H9 (cell line): Measurements from ENCODE around the gene PPTC7. TPM values are rescaled to one million over a fixed set of nuclear protein-coding genes. Genes with fewer than 3 reads are reported as not detected.

Experiments used
- DNase-seq: peaks from one replicate; pipeline ENCODE4 v3.0.0-alpha.2; 2017
- H2AFZ ChIP-seq: one replicate; pipeline ENCODE4 v1.6.1; 2013; ENCODE audit warnings: mild to moderate bottlenecking, low read length, control low read depth, moderate library complexity
- H2AK5ac ChIP-seq: 2 replicates; pipeline ENCODE4 v1.6.1; 2013; ENCODE audit warnings: low read length, control low read depth, mixed read lengths; ENCODE audit not compliant: insufficient read length
- H2BK120ac ChIP-seq: one replicate; pipeline ENCODE4 v1.6.1; 2013; ENCODE audit warnings: low read depth, mild to moderate bottlenecking, low read length, control low read depth, inconsistent platforms; ENCODE audit not compliant: poor library complexity, severe bottlenecking
- H2BK12ac ChIP-seq: 2 replicates; pipeline ENCODE4 v1.6.1; 2013; ENCODE audit warnings: low read length, control low read depth, mixed read lengths, low read depth; ENCODE audit not compliant: insufficient read length
- H2BK15ac ChIP-seq: 2 replicates; pipeline ENCODE4 v1.6.1; 2013; ENCODE audit warnings: low read depth, low read length, control low read depth
- H2BK20ac ChIP-seq: one replicate; pipeline ENCODE4 v1.6.1; 2013; ENCODE audit warnings: low read depth, mild to moderate bottlenecking, low read length, control low read depth, inconsistent platforms; ENCODE audit not compliant: poor library complexity, severe bottlenecking
- H2BK5ac ChIP-seq: 2 replicates; pipeline ENCODE4 v1.6.1; 2013; ENCODE audit warnings: low read length, control low read depth, mixed read lengths; ENCODE audit not compliant: insufficient read length
- H3K14ac ChIP-seq: 2 replicates; pipeline ENCODE4 v1.6.1; 2013; ENCODE audit warnings: low read length, control low read depth; ENCODE audit not compliant: insufficient read depth
- H3K18ac ChIP-seq: 2 replicates; pipeline ENCODE4 v1.6.1; 2013; ENCODE audit warnings: low read depth, mild to moderate bottlenecking, mixed read lengths, low read length, control low read depth; ENCODE audit not compliant: insufficient read length
- H3K23ac ChIP-seq: 2 replicates; pipeline ENCODE4 v1.6.1; 2013; ENCODE audit warnings: low read length, control low read depth, mixed read lengths, low read depth; ENCODE audit not compliant: insufficient read length
- H3K23me2 ChIP-seq: 2 replicates; pipeline ENCODE4 v1.6.1; 2013; ENCODE audit warnings: low read depth, mild to moderate bottlenecking, mixed read lengths, low read length, control low read depth; ENCODE audit not compliant: insufficient read length, poor library complexity, severe bottlenecking
- H3K27ac ChIP-seq: 2 replicates; pipeline ENCODE4 v1.5.1; 2013; ENCODE audit warnings: low read length, control low read depth, mixed read lengths, low read depth; ENCODE audit not compliant: insufficient read length
- H3K27me3 ChIP-seq: 2 replicates; pipeline ENCODE4 v1.6.1; 2013; ENCODE audit warnings: low read length, control low read depth, inconsistent platforms; ENCODE audit not compliant: insufficient read depth
- H3K4ac ChIP-seq: 2 replicates; pipeline ENCODE4 v1.6.1; 2013; ENCODE audit warnings: low read depth, mild to moderate bottlenecking, control low read depth, inconsistent platforms, low read length, moderate library complexity
- H3K4me1 ChIP-seq: 2 replicates; pipeline ENCODE4 v1.6.1; 2013; ENCODE audit warnings: low read length, control low read depth, inconsistent platforms; ENCODE audit not compliant: insufficient read depth
- H3K4me2 ChIP-seq: 2 replicates; pipeline ENCODE4 v1.6.1; 2013; ENCODE audit warnings: low read length, control low read depth, mixed read lengths; ENCODE audit not compliant: insufficient read length, insufficient read depth
- H3K56ac ChIP-seq: 2 replicates; pipeline ENCODE4 v1.6.1; 2013; ENCODE audit warnings: low read depth, mild to moderate bottlenecking, mixed read lengths, low read length, control low read depth; ENCODE audit not compliant: insufficient read length
- H3K79me1 ChIP-seq: 2 replicates; pipeline ENCODE4 v1.6.1; 2013; ENCODE audit warnings: low read depth, mild to moderate bottlenecking, moderate library complexity, low read length, control low read depth, inconsistent platforms; ENCODE audit not compliant: insufficient read depth, poor library complexity, severe bottlenecking
- H3K79me2 ChIP-seq: 2 replicates; pipeline ENCODE4 v1.6.1; 2013; ENCODE audit warnings: low read length, control low read depth, inconsistent platforms; ENCODE audit not compliant: insufficient read depth
- H3K9ac ChIP-seq: 2 replicates; pipeline ENCODE4 v1.6.1; 2013; ENCODE audit warnings: low read length, control low read depth, mixed read lengths; ENCODE audit not compliant: insufficient read length; ENCODE audit errors: extremely low read depth
- H3K9me3 ChIP-seq: one replicate; pipeline ENCODE4 v1.6.1; 2013; ENCODE audit warnings: low read depth, low read length, inconsistent platforms; ENCODE audit not compliant: control insufficient read depth
- H3T11ph ChIP-seq: one replicate; pipeline ENCODE4 v1.6.1; 2013; ENCODE audit warnings: mild to moderate bottlenecking, low read length, control low read depth, inconsistent platforms
- H4K20me1 ChIP-seq: one replicate; pipeline ENCODE4 v1.6.1; 2013; ENCODE audit not compliant: control insufficient read depth, insufficient read length, insufficient read depth
- H4K5ac ChIP-seq: 2 replicates; pipeline ENCODE4 v1.6.1; 2013; ENCODE audit warnings: low read depth, mild to moderate bottlenecking, mixed read lengths, low read length, control low read depth; ENCODE audit not compliant: insufficient read length
- H4K8ac ChIP-seq: replicated peaks from 2 replicates; pipeline ENCODE4 v1.6.1; 2013; ENCODE audit warnings: low read length, control low read depth, mixed read lengths, low read depth; ENCODE audit not compliant: insufficient read length
- H4K91ac ChIP-seq: 2 replicates; pipeline ENCODE4 v1.6.1; 2013; ENCODE audit warnings: low read depth, mild to moderate bottlenecking, moderate library complexity, mixed read lengths, low read length, control low read depth; ENCODE audit not compliant: insufficient read length
- H3K27ac Mint-ChIP-seq, 3 experiments: 2 replicates in 2 of 3; 3 replicates in 1 of 3; pipeline ENCODE4 v1.8.0; 2020 to 2021; ENCODE audit warnings: mixed read lengths in 3 of 3, mild to moderate bottlenecking in 1 of 3, moderate library complexity in 1 of 3
- H3K27me3 Mint-ChIP-seq: 2 replicates; pipeline ENCODE4 v1.8.0; 2021; ENCODE audit warnings: low read depth, mild to moderate bottlenecking, moderate library complexity, mixed read lengths
- H3K36me3 Mint-ChIP-seq, 3 experiments: 2 replicates in 2 of 3; 3 replicates in 1 of 3; pipeline ENCODE4 v1.8.0; 2020 to 2021; ENCODE audit warnings: low read depth in 3 of 3, mixed read lengths in 3 of 3; ENCODE audit not compliant: insufficient read depth in 1 of 3
- H3K4me1 Mint-ChIP-seq, 2 experiments: 2 replicates each; pipeline ENCODE4 v1.8.0; 2020; ENCODE audit warnings: mixed read lengths in 2 of 2
- H3K4me3 Mint-ChIP-seq, 2 experiments: 2 replicates in 1 of 2; 3 replicates in 1 of 2; pipeline ENCODE4 v1.8.0; 2020 to 2021; ENCODE audit warnings: mild to moderate bottlenecking in 2 of 2, mixed read lengths in 2 of 2, moderate library complexity in 1 of 2
- H3K9me3 Mint-ChIP-seq, 2 experiments: 2 replicates in 1 of 2; 3 replicates in 1 of 2; pipeline ENCODE4 v1.8.0; 2020; ENCODE audit warnings: mild to moderate bottlenecking in 2 of 2, mixed read lengths in 2 of 2, moderate library complexity in 1 of 2
- WGBS: extraction: QIAGEN DNeasy Blood & Tissue Kit; methylation state at CpG from one replicate; pipeline ENCODE4 v1.1.7; 2013; ENCODE audit warnings: missing lambda C conversion rate, low lambda C conversion rate, mixed read lengths; ENCODE audit not compliant: insufficient read length; ENCODE audit errors: extremely low coverage; 5-methylcytosine and 5-hydroxymethylcytosine counted together
- total RNA-seq: library from RNA; stranded (reverse); gene quantifications from 2 replicates; pipeline ENCODE4 v1.2.1, GENCODE V29; 2021
- TF ChIP-seq, protein P1 (sequence below): fragments of 200-600 bp; sonication (generic); conservative IDR thresholded peaks from 3 replicates; pipeline ENCODE4 v1.8.0; 2021; ENCODE audit warnings: antibody characterized with exemption, mild to moderate bottlenecking

PPTC7 gene
- total RNA-seq, 1 experiment from 2014 or later: 15.8 TPM

DNA sequence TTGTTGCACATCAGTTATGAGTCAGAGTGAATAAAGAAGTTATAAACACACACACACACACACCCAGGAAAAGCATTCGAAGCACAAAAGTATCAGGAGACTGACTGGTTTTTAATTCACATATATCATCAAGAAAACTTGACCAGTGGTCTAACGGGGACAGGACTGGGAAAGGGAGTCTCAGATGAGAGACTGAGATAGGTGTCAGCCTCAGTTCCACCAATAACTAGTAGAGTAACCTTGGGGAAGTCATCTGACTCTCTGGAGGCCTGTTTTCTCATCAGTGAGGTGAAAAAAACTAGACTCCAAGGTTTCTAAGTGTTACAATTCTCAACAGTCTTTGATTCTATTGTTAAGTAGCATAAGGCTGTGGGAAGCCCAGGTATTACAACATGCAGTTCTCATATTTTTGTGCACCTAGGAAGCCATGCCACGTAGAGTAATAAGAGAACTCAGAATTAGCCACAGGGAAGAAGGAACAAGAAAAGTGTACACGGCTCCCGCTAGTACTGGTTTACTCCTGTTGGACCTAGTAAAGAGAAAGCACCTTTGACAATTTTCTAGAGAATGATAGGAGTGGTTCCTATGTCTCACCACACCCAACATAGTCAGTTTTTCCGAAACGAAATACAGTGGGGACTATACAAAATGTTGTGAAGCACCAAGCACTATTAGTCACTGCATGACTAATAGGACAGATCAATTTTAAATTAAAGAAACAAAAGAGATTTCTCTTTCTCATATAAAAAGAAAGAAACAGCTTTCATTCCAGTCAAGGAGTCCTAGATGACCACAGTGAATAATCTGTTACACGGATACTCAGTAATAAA lies 5.0 kb downstream of the PPTC7 start:
- Histone ChIP-seq H4K20me1 (peaks cover 2% of the 10 kb centered on the region), H4K91ac (no peak overlapping the region), H3K23ac (no peak overlapping the region), H3K27ac (no peak overlapping the region), H3K4ac (no peak overlapping the region), H3K9me3 (no peaks in the 10 kb centered on the region), H3K4me1 (peaks cover 6% of the 10 kb centered on the region; the same call in 1 of the 2 replicates), H3K56ac (no peak overlapping the region), H3K18ac (no peak overlapping the region), H2AK5ac (no peak overlapping the region), H2AFZ (no peak overlapping the region), H3K79me2 (peaks cover 18% of the 10 kb centered on the region; the same call in 1 of the 2 replicates), H3K79me1 (peaks cover 3% of the 10 kb centered on the region), H2BK20ac (no peak overlapping the region), H3K23me2 (peaks cover 5% of the 10 kb centered on the region), H2BK12ac (no peak overlapping the region), H3K14ac (no peak overlapping the region), H4K5ac (no peak overlapping the region), H4K8ac (no peak overlapping the region), H2BK5ac (no peak overlapping the region), H2BK120ac (no peak overlapping the region), H3K9ac (no peak overlapping the region), H2BK15ac (no peak overlapping the region), H3T11ph (no peak overlapping the region), H3K4me2 (no peak overlapping the region), H3K27me3 (no peaks in the 10 kb centered on the region)
- no peaks in the 10 kb centered on the region for H3K27me3 Mint-ChIP-seq
- H3K9me3 Mint-ChIP-seq: peaks cover 2 to 3% of the 10 kb centered on the region in 2 experiments; a peak in 4 of 5 replicates
- peaks cover 22 to 24% of the 10 kb centered on the region in 2 experiments for H3K4me1 Mint-ChIP-seq
- H3K36me3 Mint-ChIP-seq: peaks cover 2 to 6% (median 5%) of the 10 kb centered on the region in 3 experiments; a peak in 5 of 7 replicates
- TF ChIP-seq, protein P1, sequence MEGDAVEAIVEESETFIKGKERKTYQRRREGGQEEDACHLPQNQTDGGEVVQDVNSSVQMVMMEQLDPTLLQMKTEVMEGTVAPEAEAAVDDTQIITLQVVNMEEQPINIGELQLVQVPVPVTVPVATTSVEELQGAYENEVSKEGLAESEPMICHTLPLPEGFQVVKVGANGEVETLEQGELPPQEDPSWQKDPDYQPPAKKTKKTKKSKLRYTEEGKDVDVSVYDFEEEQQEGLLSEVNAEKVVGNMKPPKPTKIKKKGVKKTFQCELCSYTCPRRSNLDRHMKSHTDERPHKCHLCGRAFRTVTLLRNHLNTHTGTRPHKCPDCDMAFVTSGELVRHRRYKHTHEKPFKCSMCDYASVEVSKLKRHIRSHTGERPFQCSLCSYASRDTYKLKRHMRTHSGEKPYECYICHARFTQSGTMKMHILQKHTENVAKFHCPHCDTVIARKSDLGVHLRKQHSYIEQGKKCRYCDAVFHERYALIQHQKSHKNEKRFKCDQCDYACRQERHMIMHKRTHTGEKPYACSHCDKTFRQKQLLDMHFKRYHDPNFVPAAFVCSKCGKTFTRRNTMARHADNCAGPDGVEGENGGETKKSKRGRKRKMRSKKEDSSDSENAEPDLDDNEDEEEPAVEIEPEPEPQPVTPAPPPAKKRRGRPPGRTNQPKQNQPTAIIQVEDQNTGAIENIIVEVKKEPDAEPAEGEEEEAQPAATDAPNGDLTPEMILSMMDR: no peak
- WGBS: no CpG with 5 or more reads among the region's 8 CpGs
- no peak overlapping the region for H3K4me3 Mint-ChIP-seq
- DNase-seq: no peak
- no peak overlapping the region for H3K27ac Mint-ChIP-seq
